ENCODE data around the gene OOEP.
A peak's percentile ranks its signal among the peaks of the same experiment; 100 is the strongest.
"Not testable (repeated sequence)": the region's sequence is repeated elsewhere in the genome, so short reads cannot be mapped to it uniquely, and the experiment has no call there.

OOEP gene

GRCh38 chr6:73369563-73369962 lies at the start of gene OOEP:
OOEP (minus strand) TSS chr6:73369897; CDS start chr6:73369792, 105 bp downstream.
- no peak for DNase-seq (ENCODE audit: low spot score)

- no peak for DNase-seq (ENCODE audit: low spot score)
These were observed 48.5 kb upstream of the OOEP start for GRCh38 chr6:73418081-73418741.

GRCh38 chr6:73413102-73413501 lies 43.4 kb upstream of the OOEP start:
- no peak for DNase-seq (ENCODE audit: low spot score)

DNA sequence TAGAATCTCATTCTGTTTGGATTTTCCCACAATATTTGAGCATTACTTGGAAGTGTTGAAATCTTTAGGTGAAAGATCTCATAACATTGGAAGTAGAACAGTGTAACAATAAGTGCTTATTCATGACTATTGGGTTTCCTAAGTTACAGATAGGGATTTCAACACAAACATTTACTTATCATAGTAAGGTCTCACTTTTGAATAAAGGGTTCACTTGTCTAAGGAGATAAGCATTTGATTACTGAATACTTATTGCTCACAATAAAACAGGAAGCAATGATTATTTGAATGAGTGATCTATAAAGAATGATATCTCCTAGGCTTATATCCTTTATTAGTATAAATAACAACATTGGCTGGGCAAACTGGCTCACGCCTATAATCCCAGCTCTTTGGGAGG lies 39.7 kb upstream of the OOEP start:
- DNase-seq (ENCODE audit: low spot score), result no peak

DNA sequence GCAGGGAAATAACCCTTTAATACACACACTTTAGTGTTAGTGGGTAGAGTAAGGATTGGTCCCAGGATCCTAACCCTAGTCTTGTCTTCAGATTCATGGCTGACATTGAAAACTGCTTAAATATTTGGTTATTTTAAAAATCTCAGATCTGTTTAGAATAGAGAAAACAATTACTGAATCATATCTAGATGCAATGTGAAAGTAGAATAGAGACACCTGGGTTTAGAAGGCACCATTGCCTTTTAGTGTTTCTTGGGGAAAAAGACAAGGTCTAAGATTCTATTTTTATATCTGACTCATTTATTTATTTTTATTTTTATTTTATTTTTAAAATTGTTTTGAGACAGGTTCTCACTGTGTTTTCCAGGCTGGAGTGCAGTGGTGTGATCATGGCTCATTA lies 31.0 kb upstream of the OOEP start:
- no peak for DNase-seq (ENCODE audit: low spot score)

DNA sequence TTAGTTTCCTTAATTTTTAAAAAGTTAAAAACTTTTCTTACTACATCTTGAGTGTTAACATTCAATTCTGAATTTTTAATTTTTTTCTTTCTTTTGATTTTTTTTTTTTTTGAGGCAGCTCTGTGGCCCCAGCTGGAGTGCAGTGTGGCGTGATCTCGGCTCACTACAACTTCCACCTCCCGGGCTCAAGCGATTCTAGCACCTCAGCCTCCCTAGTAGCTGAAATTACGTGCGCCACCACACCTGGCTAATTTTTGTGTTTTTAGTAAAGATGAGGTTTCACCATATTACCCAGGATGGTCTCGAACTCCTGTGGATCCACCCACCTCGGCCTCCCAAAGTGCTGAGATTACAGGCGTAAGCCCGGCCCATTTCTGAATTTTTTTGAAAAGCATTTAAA lies 26.2 kb upstream of the OOEP start:
- no peak for DNase-seq (ENCODE audit: low spot score)

- DNase-seq (ENCODE audit: low spot score), result no peak
These were observed 25.1 kb upstream of the OOEP start, which contains the start of gene DDX43 for GRCh38 chr6:73394577-73395354. DDX43 (plus strand) TSS chr6:73394828; CDS start chr6:73394906, 78 bp downstream.

- peak; percentile 33 for DNase-seq (ENCODE audit: low spot score)
These were observed 23.6 kb upstream of the OOEP start for GRCh38 chr6:73393278-73393677.

DNA sequence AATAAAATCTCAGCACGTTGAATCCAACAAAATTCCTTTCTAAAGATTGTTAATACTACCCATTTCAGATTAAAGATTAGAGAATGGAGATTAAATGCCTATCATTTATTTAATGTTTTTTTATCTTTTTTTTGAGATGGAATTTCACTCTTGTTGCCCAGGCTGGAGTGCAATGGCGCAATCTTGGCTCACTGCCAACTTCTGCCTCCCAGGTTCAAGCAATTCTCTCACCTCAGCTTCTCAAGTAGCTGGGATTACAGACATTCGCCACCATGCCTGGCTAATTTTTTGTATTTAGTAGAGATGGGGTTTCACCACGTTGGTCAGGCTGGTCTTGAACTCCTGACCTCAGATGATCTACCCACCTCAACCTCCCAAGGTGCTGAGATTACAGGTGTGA lies 22.5 kb upstream of the OOEP start:
- not testable (repeated sequence) for DNase-seq (ENCODE audit: low spot score)

DNA sequence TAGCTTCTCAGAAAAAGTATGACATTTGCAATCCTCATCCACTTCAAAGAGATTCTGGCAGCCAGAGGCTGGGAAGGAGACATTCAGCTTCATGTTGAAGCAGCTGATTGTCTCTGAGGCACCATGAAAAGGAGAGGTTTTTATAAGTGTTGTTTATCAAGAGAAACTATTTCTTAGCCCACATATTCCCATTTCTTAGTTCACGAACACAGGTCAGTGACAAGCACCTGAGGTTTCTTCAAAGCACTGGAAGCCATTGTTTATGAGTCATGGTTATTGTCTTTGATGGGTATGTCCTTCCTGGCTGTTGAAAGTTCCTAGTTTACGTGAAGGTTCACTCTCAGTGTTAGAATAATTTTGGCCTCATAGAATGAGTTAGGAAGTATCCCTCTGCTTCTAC lies 22.0 kb upstream of the OOEP start:
- no peak for DNase-seq (ENCODE audit: low spot score)

GRCh38 chr6:73389854-73390253 lies 20.2 kb upstream of the OOEP start:
- DNase-seq (ENCODE audit: low spot score), result no peak

DNA sequence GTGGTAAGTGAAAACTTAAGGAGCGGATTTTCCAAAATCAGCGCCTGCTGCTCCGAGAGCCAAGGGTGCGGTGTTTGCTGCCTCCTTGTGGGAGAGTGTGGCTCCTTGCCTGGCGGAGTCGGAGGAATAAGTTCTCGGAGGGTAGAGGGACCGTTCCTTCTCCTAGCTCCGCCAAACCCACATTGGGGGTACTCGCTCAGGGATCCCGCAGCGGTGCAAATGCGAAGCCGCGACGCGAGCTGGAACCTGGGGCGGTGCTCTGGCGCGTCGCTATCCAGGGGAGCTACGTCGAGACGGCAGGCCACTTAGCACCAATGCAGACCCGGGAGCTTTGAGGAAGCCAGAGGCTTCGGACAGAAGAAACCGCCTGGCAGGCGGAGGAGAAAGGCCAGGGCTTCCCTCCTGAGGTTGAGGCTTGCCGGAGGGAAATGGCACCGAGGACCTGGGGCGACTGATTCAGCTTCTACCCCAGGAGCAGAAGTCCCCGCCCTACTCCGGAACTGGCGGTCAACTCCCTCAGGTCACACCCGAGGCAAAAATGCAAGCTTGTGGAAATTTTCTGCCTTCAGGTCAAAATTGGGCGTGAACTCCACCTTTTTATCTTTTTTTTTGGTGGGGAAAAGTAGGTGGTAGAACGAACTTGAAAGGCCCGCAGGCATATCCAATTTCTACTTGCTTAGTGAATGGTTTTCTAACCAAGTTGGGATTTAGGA lies 19.3 kb upstream of the OOEP start:
- peak; percentile 68 for DNase-seq (ENCODE audit: low spot score)

GRCh38 chr6:73388433-73388799 lies 18.7 kb upstream of the OOEP start:
- DNase-seq (ENCODE audit: low spot score), result peak; percentile 22

DNA sequence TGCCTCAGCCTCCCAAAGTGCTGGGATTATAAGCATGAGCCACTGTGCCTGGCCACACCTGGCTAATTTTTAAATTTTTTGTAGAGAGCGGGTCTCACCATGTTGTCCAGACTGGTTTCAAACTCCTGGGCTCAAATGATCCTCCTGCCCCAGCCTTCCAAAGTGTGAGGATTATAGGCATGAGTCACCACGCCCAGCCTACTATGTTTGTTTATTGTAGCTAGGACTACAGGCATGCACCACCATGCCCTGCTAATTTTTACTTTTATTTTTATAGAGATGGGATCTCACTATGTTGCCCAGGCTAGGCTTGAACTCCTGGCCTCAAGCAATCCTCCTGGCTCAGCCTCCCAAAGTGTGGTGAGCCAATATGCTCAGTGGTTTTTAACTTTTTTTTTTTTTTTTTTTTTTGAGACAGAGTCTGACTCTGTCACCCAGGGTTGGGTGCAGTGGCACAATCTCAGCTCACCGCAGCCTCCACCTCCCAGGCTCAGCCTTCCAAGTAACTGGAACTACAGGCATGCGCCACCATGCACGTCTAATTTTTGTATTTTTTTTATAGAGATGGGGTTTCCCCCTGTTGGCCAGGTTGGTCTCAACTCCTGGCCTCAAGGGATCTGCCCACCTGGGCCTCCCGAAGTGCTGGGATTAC lies 12.9 kb upstream of the OOEP start:
- DNase-seq (ENCODE audit: low spot score), result no peak

- not testable (repeated sequence) for DNase-seq (ENCODE audit: low spot score)
These were observed 11.8 kb upstream of the OOEP start for GRCh38 chr6:73381531-73381930.

GRCh38 chr6:73377225-73377624 lies 7.5 kb upstream of the OOEP start:
- no peak for DNase-seq (ENCODE audit: low spot score)

DNA sequence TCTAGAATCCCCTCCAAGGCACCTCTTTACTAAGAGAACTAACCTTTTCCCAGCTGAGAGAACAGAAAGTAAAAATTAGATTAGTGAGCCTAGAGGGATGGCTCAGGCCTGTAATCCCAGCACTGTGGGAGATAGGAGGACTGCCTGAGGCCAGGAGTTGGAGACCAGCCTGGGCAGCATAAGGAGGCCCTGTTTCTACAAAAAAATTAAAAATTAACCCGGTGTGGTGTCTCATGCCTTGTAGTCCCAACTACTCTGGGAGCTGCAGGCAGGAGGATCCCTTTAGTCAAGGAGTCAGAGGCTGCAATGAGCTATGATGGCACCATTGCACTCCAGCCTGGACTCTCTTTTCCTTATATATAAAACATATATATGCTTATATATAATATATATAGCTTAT lies 5.5 kb upstream of the OOEP start:
- DNase-seq (ENCODE audit: low spot score), result no peak

- DNase-seq (ENCODE audit: low spot score), result no peak
These were observed 2.8 kb upstream of the OOEP start for GRCh38 chr6:73372516-73372915.

GRCh38 chr6:73371984-73372383 lies 2.3 kb upstream of the OOEP start:
- DNase-seq (ENCODE audit: low spot score), result no peak

GRCh38 chr6:73369157-73369556 lies 540 bp downstream of the OOEP start:
- no peak for DNase-seq (ENCODE audit: low spot score)

DNA sequence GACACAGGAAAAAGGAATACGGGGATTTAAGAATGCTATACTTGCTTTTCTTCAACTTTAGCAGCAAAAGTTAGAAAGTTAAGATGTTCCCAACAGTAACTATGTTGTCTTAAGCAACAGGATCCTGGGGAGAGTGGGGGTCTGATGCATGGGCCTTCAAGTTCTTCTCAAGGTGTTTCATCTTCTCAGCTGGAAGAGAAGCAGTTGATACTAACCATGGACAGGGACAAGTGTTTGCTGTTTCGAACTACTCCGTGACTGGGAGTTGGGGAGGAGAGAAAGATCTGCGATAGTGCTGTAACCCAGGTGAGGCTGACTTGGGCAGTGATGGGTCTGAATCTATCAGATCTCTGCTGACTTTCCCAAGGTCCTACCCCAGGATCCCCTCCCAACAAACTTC lies 1.0 kb downstream of the OOEP start:
- no peak for DNase-seq (ENCODE audit: low spot score)

GRCh38 chr6:73367761-73368355 lies 1.8 kb downstream of the OOEP start:
- DNase-seq (ENCODE audit: low spot score), result no peak
